NCI-H2107 (cell line): ENCODE measurements around the gene LGR6.
"Not testable (repeated sequence)": the region's sequence is repeated elsewhere in the genome, so short reads cannot be mapped to it uniquely, and the experiment has no call there.

Experiments used
- DNase-seq: peaks from one replicate; lab custom pipeline; 2025; lab: John Stamatoyannopoulos, UW

The LGR6 gene

DNA sequence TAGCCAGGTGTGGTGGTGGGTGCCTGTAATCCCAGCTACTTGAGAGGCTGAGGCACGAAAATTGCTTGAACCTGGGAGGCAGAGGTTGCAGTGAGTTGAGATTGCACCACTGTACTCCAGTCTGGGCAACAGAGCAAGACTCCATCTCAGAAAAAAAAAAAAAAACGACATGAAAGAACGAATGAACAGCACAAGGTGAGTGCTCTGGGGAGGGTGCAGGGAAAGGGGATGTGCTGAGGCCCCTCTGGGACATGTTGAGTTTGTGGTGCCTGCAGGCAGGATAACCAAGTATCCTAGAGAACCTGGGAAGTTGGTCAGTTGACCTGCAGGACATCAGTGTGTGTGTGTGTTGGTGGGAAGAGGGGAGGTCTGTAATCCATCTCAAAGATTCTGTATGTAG lies 46.6 kb downstream of the LGR6 start:
- not testable (repeated sequence) for DNase-seq

DNA sequence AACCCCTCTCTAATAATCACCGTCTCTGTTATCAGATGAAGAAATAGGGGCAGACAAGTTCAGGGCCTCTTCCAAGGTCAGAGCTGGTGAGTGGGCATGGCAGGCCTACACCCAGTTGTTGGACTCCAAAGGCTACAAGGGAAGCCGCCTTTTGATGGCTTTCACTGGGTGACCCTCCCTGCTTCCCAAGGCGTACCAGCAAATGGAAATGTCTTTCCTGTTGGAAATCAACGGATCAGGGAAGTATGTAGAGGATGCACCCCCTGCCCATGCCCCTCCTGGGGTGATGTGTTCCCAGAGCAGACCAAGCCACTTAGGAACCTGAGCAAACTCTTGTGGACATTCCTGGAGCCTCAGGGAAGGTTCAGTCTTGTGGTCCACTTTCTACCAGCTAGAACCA lies 47.4 kb downstream of the LGR6 start:
- DNase-seq, result no peak

DNA sequence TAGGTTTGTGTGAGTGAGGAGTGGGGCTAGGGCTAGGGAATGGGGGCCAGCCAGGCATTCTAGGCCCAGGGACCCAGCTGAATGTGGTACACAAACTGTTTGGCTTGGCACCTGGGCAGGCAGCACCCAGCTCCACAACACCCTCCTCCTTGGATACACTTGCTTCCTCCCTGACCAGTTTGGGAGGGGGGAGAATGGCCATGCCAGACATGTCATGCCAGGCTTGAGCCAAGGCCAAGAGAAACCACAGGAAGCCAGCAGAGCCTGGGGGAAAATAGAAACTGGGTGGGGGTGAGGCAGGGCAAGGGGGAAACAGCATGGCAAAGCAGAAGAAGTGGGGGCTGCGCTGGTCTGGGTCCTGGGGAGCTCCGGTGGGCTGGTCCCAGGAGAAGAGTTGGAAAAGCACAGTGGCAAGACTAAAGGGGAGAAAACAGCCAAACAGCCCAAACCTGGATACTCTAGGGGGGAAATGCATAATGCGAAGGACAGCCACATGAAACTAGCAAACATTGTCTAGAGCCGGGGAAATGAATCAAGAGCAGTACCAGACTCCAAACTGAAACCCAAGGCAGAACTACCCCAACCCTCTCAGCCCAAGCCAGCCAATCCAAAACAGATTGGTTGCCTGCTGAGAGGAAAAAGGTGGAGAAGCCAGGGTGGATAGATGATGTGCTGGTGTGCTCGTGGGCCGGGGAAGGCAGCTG lies 47.9 kb downstream of the LGR6 start:
- no peak for DNase-seq

DNA sequence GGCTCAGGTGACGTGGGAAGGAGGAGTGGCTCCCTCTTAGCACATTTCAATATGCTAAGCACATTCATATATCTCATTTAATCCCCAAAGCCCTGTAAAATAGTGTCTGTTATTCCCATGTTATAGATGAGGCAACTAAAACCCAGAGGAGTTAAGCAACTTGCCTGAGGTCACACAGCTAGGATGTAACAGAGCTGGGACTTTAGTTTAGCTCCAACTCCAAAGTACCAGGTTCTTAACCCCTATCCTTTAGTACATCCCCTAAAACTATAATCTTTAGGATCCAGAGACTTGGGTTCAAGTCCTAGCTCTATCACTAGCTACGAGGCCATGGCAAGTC lies 48.5 kb downstream of the LGR6 start:
- no peak for DNase-seq

DNA sequence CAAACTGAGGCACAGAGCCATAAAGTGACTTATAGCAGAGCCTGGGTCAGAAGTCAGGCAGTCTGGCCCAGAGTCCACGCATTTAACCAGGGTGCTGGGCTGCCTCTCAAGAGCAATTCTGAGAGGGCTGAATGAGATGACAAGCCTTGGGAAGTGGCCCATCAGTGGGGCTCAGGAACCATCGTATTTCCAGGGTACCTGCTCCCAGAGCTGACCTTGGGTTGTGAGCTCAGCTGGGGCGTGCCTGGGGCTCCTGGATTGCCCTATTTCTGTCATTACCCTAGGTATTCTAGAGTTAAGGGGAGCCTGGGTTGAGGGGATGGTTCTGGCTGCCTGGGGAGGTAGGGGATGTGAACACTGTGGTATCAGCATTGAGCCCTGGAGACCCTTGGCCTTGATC lies 49.4 kb downstream of the LGR6 start:
- no peak for DNase-seq

DNA sequence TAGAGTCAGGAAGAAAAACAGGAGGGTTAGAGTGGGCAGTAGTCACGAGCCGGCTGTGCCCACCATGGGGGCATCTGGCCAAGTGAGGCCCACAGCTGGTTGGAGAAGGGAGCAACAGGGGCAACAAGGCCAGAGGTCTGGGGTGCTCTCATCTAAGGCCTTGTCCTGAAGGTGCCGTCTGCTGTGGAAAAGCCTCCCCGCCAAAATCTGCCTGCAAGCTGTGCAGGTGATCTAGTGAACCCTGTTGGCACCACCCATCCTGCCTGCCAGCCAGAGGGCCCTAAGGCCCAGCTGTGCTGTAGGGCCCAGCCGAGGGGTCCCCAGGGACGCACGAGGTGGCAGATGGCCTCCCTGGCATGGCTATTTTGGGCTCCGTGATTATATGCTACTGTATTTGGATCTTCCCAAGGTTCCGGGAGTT lies 51.3 kb downstream of the LGR6 start:
- no peak for DNase-seq

DNA sequence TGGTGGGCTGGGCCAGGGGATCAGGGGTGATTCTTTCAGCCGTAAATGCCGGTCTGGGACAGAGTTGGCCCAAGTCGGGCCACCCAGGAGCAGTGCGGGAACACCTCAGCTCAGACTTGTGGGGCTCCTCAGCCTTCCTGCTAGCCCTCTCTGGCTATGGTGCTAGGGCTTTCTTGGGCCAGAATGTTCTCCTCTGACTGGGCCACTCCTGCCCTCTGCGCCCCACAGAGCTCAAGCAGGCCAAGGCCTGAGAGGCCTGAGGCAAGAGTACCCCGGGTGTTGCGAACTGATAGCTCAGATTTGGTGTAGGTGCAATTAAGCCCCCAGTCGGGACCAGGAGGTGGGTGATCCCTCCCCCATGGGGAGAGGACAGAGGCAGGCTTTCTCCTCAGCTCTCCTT lies 51.8 kb downstream of the LGR6 start:
- no peak for DNase-seq

DNA sequence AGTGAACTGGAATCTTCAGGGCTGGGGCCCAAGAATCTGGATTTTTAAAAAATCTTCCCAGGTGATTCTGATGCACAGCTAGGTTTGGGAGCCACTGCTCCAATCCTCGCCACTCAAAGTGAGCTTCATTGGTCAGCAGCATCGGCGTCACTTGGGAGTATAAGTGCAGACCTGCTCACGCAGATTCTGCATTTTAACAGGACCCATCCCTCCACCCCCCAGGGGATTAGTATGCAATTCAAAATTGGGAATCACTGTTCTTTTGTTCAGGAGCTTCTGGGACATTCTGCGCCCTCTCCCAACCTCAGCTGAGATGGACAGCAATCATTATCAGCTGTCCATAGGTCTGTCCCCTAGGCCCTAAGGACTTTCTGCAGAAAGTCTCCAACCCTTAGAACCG lies 53.5 kb downstream of the LGR6 start:
- no peak for DNase-seq

DNA sequence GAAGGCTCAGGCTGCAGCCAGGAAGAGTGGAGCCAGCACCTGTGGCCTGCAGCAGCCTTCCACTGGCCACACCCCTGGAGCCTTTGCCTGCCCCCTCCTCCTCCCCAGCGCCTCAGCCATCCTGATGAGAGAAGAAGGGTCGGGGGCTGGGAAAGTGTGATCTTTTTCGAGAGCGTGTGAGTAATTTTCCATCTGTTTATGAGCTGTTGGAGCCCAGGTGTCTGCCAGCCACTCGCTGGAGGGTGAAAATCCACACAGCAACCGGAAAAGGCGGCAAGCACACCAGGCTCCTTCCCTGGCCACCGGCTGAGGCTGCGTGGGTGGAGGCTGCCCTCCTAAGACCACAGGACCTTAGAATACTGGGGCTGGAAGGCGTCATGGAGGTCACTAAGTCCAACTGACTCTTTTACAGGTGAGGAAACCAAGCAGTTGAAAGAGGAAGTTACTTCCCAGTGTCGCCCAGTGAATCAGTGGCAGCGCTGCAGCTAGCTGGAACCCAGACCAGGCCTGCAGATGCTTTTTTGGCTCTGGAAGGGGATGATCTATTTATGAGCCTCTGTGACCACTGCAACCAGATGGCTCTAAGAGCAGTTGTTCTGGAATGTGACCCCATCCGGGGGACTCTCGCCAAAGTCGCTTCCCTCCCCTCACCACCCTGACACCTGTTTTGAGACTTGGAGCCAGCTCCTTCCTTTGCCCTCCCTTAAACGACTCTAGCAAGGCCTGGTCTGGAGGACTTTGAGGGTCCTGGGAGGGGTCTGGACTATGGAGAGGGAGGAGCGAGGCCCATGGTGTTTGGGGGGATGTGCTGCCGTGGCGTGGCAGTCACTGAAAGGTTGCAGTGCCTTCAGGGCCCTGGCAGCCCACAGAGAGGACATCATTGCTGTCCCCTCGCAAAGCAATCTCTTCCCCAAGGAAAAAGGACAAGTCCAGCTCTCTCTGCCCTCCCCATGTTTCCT lies 54.5 kb downstream of the LGR6 start:
- DNase-seq, result no peak

DNA sequence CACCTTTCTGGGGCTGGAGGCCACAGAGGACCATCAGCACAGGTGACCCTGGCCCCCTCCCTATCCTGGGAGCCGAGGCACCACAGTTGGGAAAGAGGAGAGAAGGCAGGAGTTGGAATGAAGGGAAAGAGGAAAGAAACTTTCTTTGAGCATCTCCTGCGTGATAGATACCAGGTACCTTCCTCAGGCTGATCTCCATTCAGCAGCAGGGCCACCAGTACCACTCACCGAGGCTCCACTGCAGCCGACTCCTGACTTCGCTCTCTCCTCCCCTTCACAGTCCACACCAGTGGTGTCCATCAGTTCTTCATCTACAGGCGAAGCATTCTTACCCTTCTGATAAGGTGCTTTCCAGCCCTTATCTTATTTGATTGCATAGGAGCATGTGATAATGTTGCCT lies 55.3 kb downstream of the LGR6 start:
- no peak for DNase-seq

DNA sequence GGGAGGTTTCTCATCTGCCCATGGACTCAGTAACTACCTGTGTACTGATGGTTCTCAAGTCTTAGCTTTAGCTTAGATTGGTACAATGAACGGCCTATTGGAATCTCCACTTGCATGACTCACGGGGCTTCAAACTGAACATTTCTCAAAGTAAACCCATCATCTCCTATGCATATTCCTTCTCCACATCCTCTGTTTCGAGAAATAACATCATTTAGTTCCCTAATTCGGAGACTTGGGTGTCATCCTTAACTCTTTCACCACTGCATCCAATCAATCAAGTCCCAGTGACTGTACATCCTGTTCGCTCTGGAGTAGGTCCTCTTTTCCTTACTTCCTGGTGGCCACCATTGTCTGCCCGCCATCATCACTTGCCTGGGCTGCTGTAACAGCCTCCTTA lies 55.8 kb downstream of the LGR6 start:
- no peak for DNase-seq

DNA sequence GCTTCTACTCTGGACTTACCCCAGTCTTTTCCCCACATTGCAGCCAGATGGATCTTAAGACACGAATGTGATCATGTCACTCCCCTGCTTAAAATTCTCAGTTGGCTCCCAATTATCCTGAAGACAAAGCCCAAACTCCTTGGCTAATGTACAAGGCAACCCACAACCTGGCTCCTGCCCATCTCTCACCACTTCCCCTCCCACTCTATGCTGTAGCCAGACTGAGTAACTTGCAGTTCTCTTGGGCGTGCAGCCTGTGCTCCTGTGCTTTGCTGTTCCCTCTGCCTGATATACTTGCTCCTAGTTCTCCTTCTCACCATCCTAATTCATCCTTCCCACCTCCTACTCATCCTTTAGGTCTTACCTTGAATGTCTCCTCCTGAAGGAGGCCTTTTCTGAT lies 56.2 kb downstream of the LGR6 start:
- no peak for DNase-seq

DNA sequence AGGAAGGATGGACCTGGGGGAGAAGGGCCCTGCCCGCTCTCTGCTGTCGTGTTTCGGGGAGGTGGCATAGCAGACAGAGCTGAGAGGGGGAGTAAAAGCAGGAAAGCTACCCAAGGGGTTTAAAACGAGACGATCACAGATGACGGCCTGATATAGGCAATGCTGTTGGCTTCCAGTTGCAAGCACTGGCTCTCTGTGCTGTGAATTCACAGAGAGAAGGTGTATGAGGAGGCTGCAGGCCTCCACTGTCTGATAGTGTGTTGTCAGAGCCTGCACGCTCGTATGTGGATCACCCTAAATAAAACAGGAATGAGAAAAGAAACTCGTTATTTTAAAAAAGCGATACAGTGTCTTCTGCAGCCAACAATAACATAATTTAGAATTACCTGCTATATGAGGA lies 57.4 kb downstream of the LGR6 start:
- DNase-seq, result no peak

DNA sequence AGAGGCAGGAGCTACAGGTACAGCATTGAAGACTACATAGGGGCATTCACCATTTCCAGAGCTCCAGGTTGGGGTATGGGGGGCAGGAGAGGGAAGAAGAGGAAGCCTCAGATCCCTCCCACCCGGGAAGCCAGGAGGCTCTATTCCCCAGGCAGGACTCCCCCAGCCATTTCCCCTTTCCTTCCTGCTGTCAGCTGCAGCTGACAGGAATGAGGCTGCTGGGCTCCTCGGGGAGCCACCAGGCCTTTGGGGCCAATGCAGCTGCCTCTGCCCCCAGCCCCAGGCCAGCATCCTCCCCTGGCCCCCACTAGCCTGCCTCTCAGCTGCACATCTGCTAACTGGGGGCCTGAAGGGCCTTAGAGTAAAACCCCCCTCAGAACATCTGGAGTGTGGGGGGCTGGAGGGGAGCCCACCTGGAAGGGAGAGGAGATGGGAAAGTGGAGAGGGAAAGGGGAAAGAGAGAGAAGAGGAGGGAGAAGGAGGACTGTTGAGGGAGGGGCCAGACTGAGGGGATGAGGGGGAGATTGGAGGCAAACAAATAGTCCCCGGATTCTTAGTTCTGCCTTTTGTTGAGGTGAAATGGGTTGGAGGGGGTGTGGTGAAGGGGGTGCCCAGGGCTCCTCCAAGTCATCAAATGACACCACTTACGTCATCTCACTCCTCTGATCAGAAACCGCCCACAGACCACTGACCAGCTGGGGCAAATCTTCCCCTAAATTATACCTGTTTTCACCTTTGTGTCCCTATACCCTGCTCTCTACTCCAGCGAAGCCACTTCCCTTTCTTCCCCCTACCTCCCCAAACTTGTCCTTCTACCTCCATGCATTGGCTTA lies 58.0 kb downstream of the LGR6 start:
- no peak for DNase-seq

DNA sequence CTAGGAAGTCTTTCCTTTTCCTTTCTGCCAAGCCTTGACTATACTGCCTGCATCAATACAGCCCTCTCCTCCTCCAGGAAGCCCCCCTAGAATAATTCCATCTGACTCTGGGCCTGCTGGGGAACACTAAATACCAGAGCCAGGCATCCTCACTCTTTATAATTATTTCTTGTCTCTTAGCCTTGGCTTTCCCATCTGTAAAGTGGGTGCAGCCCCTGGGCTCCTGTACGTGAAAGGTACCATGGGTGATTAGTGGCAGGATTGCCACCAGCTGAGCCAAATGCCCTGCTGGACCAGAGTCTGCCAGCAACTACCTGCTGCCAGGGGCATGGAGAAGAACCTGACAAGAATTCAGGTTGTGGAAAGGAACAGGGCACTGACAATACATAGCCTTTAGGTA lies 58.7 kb downstream of the LGR6 start:
- DNase-seq, result no peak

DNA sequence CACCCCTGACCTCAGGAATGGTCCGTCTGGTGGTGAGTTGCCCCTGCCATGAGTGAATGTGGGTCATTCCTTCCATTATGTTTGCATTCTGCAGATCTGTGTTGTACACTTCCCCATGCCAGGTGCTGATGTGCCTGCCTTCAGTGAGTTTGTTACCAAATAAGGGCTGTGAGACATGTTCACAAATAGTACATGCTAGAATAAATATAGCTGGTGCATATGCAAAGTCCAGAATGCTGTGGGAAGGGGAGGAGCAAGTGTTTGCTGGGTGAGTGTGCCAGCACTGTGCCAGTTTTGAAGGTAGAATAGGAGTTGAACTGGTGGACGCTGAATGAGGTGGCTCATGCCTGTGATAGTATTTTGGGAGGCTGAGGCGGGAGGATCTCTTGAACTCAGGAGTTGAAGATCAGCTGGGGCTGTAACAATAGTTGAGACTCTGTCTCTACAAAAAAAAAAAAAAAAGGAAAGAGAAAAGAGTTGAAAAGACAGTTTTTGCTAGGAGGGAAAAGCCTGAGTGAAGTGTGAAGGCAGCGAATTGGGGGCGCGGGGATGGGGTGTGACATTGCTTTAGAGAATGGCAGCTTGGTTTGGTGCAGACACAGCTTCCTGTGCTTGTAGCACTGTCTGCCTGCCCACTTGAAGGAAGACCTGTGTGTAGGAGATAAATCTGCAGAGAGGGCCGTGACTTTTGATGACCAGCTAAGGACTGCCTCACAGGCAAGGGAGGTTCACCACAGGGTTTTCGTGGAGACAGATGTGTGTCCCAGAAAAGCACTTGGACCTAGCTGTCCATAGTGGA lies 61.1 kb downstream of the LGR6 start:
- DNase-seq, result no peak

DNA sequence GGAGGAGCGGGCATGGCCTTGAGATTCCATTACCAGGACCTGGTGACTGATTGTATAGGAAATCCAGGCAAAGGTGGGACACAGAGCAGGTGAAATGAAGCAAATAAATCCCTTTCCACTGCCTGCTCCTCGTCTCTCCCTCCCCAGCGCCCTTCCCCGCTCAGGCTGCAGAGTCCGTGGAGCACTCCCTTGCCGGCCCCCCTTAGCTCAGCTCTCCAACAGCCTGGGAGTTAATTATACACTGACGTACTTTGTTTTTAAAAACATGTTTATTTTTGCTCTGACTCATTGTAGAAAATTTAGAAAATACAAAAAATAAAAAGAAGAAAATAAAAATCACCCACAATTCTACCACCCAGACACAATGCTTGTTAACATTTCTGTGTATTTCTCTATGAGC lies 61.7 kb downstream of the LGR6 start:
- DNase-seq, result no peak

DNA sequence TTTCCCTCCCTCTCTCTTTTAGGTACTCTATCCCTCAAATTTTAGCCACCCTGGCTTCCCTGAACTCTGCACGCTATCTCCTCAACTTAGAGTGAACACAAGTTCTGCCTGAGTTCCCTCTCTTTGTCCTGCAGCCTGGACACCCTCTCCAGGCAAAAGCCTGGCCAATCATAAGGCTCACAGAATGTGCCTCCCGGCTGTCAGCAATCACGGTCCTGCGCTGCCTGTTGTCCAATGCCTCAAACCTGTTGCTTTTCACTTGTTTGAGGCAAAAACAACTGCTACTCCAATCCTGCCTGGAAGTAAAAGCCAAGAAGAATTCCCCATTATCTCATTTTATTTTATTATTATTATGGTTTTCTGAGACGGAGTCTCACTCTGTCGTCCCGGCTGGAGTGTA lies 66.1 kb downstream of the LGR6 start:
- DNase-seq, result no peak

DNA sequence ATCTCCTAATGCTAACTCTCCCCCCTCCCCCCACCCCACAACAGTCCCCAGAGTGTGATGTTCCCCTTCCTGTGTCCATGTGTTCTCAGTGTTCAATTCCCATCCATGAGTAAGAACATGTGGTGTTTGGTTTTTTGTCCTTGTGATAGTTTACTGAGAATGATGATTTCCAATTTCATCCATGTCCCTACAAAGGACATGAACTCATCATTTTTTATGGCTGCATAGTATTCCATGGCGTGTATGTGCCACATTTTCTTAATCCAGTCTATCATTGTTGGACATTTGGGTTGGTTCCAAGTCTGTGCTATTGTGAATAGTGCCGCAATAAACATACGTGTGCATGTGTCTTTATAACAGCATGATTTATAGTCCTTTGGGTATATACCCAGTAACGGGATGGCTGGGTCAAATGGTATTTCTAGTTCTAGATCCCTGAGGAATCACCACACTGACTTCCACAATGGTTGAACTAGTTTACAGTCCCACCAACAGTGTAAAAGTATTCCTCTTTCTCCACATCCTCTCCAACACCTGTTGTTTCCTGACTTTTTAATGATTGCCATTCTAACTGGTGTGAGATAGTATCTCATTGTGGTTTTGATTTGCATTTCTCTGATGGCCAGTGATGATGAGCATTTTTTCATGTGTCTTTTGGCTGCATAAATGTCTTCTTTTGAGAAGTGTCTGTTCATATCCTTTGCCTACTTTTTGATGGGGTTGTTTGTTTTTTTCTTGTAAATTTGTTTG lies 67.8 kb downstream of the LGR6 start:
- not testable (repeated sequence) for DNase-seq

DNA sequence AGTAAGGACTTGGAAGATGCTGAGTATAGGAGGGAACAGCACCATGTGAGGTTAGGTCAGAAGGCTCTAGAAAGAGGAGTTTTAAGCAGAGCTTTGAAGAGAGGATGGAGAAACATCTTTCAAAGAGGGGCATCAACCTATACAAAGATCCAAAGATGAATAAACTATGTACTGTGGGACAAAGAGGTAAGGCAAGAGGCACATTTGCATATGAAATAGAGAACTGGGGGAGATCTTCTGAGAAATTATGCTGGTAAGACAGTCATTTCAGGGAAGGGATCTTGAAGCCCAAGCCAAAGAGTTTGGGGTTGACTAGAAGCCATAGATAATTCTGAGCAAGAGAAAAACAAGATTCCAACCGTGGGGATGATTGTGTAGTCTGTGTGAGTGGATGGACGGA lies 70.0 kb downstream of the LGR6 start:
- DNase-seq, result no peak

DNA sequence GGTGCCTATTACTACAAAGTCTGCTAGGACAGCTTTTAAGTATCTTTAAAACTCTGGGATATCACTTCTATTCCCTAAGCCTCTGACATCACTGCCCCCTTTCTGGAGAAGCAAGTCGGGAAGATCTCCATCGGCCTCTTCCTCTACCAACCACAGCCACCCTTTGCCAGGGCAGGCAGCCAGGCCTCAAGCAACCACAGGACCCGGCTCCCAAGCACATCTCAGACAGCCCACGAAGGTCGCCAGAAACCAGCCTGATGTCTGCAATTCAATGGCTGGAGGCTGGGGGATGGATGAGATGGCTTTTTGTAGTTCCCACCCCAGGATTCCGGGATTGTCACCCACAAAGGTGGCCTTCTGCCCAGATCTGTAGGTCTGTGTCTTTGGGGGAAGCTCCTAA lies 70.7 kb downstream of the LGR6 start:
- no peak for DNase-seq
